GM23338 (cell line): ENCODE measurements around the gene SH2D4B.

ENCODE experiments used
- EZH2 ChIP-seq: fragments of 200-600 bp; sonication (generic); IDR thresholded peaks from one replicate; pipeline ENCODE4 v1.8.0; 2017; ENCODE audit warnings: antibody characterized with exemption, mild to moderate bottlenecking, low read depth; ENCODE audit not compliant: unreplicated experiment
- EZH2phosphoT487 ChIP-seq: fragments of 200-600 bp; sonication (generic); IDR thresholded peaks from one replicate; pipeline ENCODE4 v1.8.1; 2018; ENCODE audit warnings: antibody characterized with exemption; ENCODE audit not compliant: unreplicated experiment
- TF ChIP-seq, protein P1 (sequence below), 2 experiments: fragments of 200-600 bp in 1 of 2; sonication (generic) in 1 of 2; conservative IDR thresholded peaks; 2 replicates each; pipeline versions ENCODE4 v1.5.1 to v1.6.1; 2016 to 2017; ENCODE audit warnings: antibody characterized with exemption in 2 of 2, low read depth in 2 of 2, mild to moderate bottlenecking in 2 of 2, moderate library complexity in 1 of 2

DNA sequence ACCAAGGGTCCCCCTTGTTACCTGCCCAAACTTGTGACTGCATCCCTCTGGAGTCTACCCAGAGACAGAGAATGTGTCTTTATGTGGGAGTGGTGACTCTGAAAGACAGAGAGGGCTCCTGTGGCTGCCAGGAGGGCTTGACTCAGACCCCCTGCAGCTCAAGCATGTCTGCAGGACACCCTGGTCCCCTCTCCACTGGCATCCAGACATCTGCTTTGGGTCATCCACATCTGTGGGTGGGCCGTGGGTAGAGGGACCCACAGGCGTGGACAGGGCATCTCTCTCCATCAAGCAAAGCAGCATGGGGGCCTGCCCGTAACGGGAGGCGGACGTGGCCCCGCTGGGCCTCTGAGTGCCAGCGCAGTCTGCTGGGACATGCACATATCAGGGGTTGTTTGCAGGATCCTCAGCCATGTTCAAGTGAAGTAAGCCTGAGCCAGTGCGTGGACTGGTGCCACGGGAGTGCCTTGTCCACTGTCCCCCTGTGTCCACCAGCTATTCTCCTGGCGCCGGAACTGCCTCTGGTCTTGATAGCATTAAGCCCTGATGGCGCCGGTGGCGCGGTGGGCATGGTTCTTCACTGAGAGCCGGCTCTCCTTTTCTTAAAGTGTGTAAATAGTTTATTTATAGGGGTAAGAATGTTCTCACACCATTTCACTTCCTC lies 19.4 kb upstream of the SH2D4B start:
- TF ChIP-seq EZH2phosphoT487 (no peak), EZH2 (no peak)
- TF ChIP-seq, protein P1, sequence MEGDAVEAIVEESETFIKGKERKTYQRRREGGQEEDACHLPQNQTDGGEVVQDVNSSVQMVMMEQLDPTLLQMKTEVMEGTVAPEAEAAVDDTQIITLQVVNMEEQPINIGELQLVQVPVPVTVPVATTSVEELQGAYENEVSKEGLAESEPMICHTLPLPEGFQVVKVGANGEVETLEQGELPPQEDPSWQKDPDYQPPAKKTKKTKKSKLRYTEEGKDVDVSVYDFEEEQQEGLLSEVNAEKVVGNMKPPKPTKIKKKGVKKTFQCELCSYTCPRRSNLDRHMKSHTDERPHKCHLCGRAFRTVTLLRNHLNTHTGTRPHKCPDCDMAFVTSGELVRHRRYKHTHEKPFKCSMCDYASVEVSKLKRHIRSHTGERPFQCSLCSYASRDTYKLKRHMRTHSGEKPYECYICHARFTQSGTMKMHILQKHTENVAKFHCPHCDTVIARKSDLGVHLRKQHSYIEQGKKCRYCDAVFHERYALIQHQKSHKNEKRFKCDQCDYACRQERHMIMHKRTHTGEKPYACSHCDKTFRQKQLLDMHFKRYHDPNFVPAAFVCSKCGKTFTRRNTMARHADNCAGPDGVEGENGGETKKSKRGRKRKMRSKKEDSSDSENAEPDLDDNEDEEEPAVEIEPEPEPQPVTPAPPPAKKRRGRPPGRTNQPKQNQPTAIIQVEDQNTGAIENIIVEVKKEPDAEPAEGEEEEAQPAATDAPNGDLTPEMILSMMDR (conservative IDR thresholded peaks at IDR 0.05; ENCODE audit: low read depth in 2 of 2): no peak
